Measurements from ENCODE around the gene BRD7. TPM values are rescaled to one million over a fixed set of nuclear protein-coding genes. Genes with fewer than 3 reads are reported as not detected.

The BRD7 gene
- total RNA-seq, 4 donors from 2014 or later = 29.9 to 58.0 (median 38.5) TPM

- in situ Hi-C loops (cut with MboI; ENCODE audit: low pct_ligation_motif_present in 1 of 4, low pct_unique_long_range_greater_than_20kb in 1 of 4, low sequenced_read_pairs in 3 of 4) (loop anchor here in 1 of 4 donors (25.0 kb wide), 1 partner anchor 419 kb away; no protein-coding TSS in a partner anchor), intact Hi-C loops (cut with DNase I; ENCODE audit: low total_unique reads) (no loop called here)
- Histone ChIP-seq H3K36me3 (no peaks in the 10 kb centered on the region), H3K4me1 (no peaks in the 10 kb centered on the region), H3K9me3 (no peaks in the 10 kb centered on the region), H3K4me3 (no peak overlapping the region), H3K27me3 (no peaks in the 10 kb centered on the region), H3K27ac (no peak overlapping the region)
- DNase-seq = no peak
- TF ChIP-seq EP300 (IDR thresholded peaks at IDR 0.05; ENCODE audit: low read depth) (no peak), CTCF (IDR thresholded peaks at IDR 0.05) (no peak), POLR2A (IDR thresholded peaks at IDR 0.05) (no peak), POLR2AphosphoS5 (IDR thresholded peaks at IDR 0.05) (no peak)
- 76 to 80% methylated on average over 1 to 7 of the region's 8 CpGs for WGBS, 2 donors (ENCODE audit: low coverage in 1 of 2)
Observed at GRCh38 chr16:50393416-50393815, 24.6 kb upstream of the BRD7 start.

- no peak overlapping the region for H3K27ac ChIP-seq
- H3K9me3 ChIP-seq = no peaks in the 10 kb centered on the region
- no peak overlapping the region for H3K4me3 ChIP-seq
- H3K4me1 ChIP-seq = no peaks in the 10 kb centered on the region
- intact Hi-C loops (cut with DNase I; ENCODE audit: low total_unique reads) (no loop called here), in situ Hi-C loops (cut with MboI; ENCODE audit: low pct_ligation_motif_present in 1 of 4, low pct_unique_long_range_greater_than_20kb in 1 of 4, low sequenced_read_pairs in 3 of 4) (loop anchor here in 1 of 4 donors (25.0 kb wide), 1 partner anchor 421 kb away; no protein-coding TSS in a partner anchor)
- 77 to 91% methylated on average over 17 to 30 of the region's 30 CpGs for WGBS, 2 donors (ENCODE audit: low coverage in 1 of 2)
- H3K36me3 ChIP-seq = no peaks in the 10 kb centered on the region
- H3K27me3 ChIP-seq = no peaks in the 10 kb centered on the region
- no peak for DNase-seq
- TF ChIP-seq POLR2AphosphoS5 (IDR thresholded peaks at IDR 0.05) (no peak), POLR2A (IDR thresholded peaks at IDR 0.05) (no peak), CTCF (IDR thresholded peaks at IDR 0.05) (no peak), EP300 (IDR thresholded peaks at IDR 0.05; ENCODE audit: low read depth) (no peak)
Observed at GRCh38 chr16:50390914-50391716, 22.3 kb upstream of the BRD7 start.

GRCh38 chr16:50390371-50390771, 21.6 kb upstream of the BRD7 start:
- no peaks in the 10 kb centered on the region for H3K27me3 ChIP-seq
- TF ChIP-seq POLR2AphosphoS5 (IDR thresholded peaks at IDR 0.05) (no peak), POLR2A (IDR thresholded peaks at IDR 0.05) (no peak), EP300 (IDR thresholded peaks at IDR 0.05; ENCODE audit: low read depth) (no peak), CTCF (IDR thresholded peaks at IDR 0.05) (no peak)
- no peak for DNase-seq
- intact Hi-C loops (cut with DNase I; ENCODE audit: low total_unique reads) (no loop called here), in situ Hi-C loops (cut with MboI; ENCODE audit: low pct_ligation_motif_present in 1 of 4, low pct_unique_long_range_greater_than_20kb in 1 of 4, low sequenced_read_pairs in 3 of 4) (loop anchor here in 1 of 4 donors (25.0 kb wide), 1 partner anchor 422 kb away; no protein-coding TSS in a partner anchor)
- H3K27ac ChIP-seq = no peak overlapping the region
- H3K4me1 ChIP-seq = no peaks in the 10 kb centered on the region
- WGBS, 2 donors (ENCODE audit: low coverage in 1 of 2) = 95% methylated on average over 9 of the region's 11 CpGs; no CpG with 5 or more reads in 1 of the 2 donors
- H3K9me3 ChIP-seq = no peaks in the 10 kb centered on the region
- no peaks in the 10 kb centered on the region for H3K36me3 ChIP-seq
- H3K4me3 ChIP-seq = no peak overlapping the region

- in situ Hi-C loops (cut with MboI; ENCODE audit: low pct_ligation_motif_present in 1 of 4, low pct_unique_long_range_greater_than_20kb in 1 of 4, low sequenced_read_pairs in 3 of 4) = loop anchor here in 1 of 4 donors (25.0 kb wide), 1 partner anchor 422 kb away; no protein-coding TSS in a partner anchor
- WGBS, 2 donors (ENCODE audit: low coverage in 1 of 2) = 93% methylated on average over 4 of the region's 4 CpGs; no CpG with 5 or more reads in 1 of the 2 donors
Observed at GRCh38 chr16:50389900-50390299, 21.1 kb upstream of the BRD7 start.

More at GRCh38 chr16:50389900-50390299, 21.1 kb upstream of the BRD7 start:
- TF ChIP-seq POLR2A (IDR thresholded peaks at IDR 0.05) (no peak), CTCF (IDR thresholded peaks at IDR 0.05) (no peak), POLR2AphosphoS5 (IDR thresholded peaks at IDR 0.05) (no peak), EP300 (IDR thresholded peaks at IDR 0.05; ENCODE audit: low read depth) (no peak)
- DNase-seq = no peak
- no peaks in the 10 kb centered on the region for H3K9me3 ChIP-seq
- H3K4me3 ChIP-seq = no peak overlapping the region
- H3K27me3 ChIP-seq = no peaks in the 10 kb centered on the region
- no peak overlapping the region for H3K27ac ChIP-seq
- no peaks in the 10 kb centered on the region for H3K4me1 ChIP-seq
- intact Hi-C loops (cut with DNase I; ENCODE audit: low total_unique reads) = no loop called here
- no peaks in the 10 kb centered on the region for H3K36me3 ChIP-seq

All from transverse colon (tissue), 4 donors.